Measurements from ENCODE around the gene PID1.

The PID1 gene

GRCh38 chr2:229060147-229060546 lies 210.9 kb downstream of the PID1 start:
- no peak for DNase-seq

GRCh38 chr2:229059331-229060033 lies 211.6 kb downstream of the PID1 start:
- no peak for DNase-seq

DNA sequence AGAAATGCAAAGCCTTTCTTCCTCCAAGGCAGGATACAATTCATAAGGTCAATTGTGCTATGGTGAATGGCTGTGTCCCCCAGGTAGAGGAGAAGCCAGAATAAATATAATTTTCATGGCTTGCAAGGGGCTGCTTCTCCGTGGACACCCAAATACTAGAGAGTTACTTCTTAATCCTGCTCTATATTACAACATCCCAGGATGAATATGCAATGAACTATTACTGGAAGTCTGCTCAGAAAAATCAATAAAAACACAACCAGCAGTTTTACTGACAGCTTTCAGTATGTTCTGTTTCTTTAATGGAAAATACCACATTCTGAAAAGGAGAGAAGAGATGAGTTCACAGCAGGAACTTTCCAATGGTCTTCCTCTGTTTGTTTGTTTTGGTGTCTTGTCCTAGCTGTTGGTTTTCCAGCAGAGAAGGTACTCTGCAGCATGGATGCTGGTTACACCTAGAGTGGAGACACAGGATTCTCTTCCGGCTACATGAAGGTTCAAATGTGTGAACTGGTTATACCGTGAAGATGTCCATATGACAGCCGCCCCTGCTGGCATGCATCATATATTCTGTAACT lies 213.0 kb downstream of the PID1 start:
- no peak for DNase-seq

DNA sequence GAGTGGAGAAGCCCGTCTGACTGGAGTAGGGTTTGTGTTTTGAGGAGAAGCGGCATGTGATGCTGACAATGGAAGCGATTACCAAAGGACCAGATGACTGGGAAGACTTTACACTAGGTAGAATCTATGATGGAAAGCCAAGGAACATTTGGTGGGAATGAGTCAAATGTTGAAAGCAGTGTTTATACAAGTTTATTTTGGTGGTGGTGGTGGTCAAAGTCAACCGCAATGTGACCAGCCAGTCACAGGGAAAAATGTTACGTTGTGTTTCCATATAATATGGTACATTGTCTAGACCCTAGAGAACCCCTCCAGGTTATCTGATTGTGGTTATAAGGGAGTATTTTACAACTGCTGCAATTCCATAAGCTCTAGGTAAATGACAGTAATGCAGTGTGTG lies 216.8 kb downstream of the PID1 start:
- no peak for DNase-seq

DNA sequence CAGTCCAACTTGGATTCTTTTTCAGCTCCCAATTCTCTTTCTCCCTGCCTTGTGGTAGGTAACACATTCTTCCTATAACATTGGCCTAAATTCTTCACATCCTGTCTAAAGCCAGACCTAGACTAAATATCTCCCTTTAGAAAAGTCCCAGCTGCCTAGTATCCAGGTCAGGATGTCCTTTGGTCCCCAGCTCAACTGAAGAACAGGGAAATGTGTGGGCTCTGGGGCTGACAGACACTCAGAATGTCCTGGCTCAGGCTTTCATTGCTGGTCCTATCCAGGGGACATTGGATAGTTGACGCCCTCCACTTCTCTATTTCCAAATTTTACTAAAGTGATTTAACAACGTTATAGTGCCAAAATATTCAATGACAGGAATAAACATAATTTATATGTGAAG lies 219.3 kb downstream of the PID1 start:
- no peak for DNase-seq

GRCh38 chr2:229050133-229050532 lies 221.0 kb downstream of the PID1 start:
- DNase-seq = no peak

- DNase-seq = no peak
These were observed 223.0 kb downstream of the PID1 start for GRCh38 chr2:229048134-229048533.

- DNase-seq = no peak
These were observed 225.4 kb downstream of the PID1 start for GRCh38 chr2:229045671-229046070.

- DNase-seq = no peak
These were observed 226.5 kb downstream of the PID1 start for GRCh38 chr2:229044581-229044980.

- DNase-seq = no peak
These were observed 227.4 kb downstream of the PID1 start for GRCh38 chr2:229043681-229044080.

DNA sequence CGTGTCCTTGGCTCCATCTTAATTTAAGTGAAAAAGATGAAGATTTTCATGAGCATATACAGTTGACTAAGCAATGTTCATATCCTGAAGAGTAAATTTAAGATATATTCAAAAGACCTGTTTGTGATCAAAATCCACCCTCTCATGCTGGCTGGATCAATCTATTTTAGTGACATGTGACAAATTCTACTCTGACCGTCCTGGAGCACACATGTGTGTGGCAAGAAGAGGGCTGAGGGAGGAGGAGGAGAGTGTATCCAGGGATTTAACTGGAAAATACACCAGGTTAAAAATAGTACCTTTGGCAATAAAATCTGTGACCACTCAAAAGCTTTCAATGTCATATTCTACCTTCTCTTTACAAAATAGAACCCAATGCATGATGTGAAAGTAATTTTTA lies 228.7 kb downstream of the PID1 start:
- no peak for DNase-seq

DNA sequence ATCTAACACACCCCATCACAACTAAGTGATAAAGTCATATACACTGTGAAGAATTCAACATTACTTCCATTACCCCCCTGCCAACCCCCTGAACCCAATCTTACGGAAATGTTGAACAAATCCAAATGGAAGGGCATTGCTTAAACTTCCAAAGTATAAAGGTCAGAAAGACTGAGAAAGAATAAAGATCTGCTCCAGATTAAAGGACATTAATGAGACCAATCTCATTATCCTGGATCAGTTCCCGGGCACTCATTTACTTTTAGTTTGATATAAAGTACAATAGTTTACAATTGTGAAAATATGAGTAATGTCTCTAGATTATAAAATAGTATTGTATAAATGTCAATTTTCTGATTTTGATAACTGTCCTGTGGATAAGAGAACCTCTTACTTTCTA lies 229.4 kb downstream of the PID1 start:
- no peak for DNase-seq

DNA sequence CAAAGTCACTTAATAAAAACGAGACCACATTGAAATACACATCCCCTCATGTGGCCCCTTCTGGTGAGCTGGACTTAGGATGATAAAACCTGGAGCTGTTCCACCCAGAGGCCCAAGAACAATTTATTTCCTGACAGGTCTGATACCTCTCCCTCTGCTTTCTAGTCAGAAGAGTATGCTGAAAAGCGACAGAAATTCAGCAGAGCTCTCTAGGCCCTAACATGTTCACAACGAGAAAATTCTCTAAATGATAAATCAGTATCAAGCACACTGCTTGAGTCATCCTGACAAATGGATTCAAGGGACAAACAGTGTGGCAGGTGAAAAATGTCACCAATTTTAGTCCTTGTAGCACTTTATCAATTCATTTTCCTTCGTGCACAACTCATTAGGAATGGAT lies 233.5 kb downstream of the PID1 start:
- no peak for DNase-seq

GRCh38 chr2:229033816-229034215 lies 237.3 kb downstream of the PID1 start:
- DNase-seq = no peak

- DNase-seq = no peak
These were observed 238.4 kb downstream of the PID1 start for GRCh38 chr2:229032608-229033234.

GRCh38 chr2:229027353-229028105 lies 243.6 kb downstream of the PID1 start:
- DNase-seq = no peak

DNA sequence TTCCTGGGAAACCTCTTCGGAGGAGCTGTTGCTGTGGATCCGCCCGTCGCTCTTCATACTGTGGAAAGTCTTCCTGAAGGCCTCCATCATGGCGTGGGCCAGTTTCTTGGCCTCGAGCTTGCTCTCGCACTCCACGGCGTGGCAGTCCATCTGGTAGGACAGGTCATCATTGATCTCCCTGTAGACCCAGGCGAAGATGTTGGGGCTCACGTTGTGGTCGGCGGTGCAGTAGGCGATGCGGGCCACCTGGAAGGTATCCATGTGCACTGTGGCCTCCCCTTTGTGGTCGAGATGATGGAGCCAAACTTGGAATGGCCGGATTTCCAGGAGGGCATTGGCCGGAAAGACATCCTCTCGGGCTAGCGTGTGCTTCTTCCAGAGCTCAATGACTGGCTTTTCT lies 245.4 kb downstream of the PID1 start:
- no peak for DNase-seq

GRCh38 chr2:229022652-229023051 lies 248.4 kb downstream of the PID1 start:
- DNase-seq = no peak

GRCh38 chr2:229022071-229022470 lies 249.0 kb downstream of the PID1 start:
- no peak for DNase-seq

GRCh38 chr2:229009816-229010215 lies 261.3 kb downstream of the PID1 start:
- DNase-seq = no peak

- DNase-seq = no peak
These were observed 267.8 kb downstream of the PID1 start for GRCh38 chr2:229003256-229003655.

DNA sequence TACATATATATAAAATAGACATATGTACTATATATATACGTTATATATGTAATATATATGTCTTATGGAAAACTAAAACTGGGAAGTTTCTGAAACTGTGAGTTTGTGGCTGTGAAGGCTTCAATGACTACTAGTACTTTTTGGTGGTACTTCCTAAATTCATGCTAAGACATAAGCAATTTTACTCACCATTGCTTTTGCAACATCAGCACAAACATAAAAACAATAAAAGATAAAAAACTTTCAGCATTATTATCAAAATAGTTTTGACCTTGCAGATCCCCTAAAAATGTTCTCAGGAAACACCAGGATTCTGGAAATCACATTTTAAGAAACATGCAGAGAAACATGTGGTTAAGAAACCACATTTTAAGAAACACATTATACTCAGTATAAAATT lies 269.9 kb downstream of the PID1 start:
- no peak for DNase-seq

DNA sequence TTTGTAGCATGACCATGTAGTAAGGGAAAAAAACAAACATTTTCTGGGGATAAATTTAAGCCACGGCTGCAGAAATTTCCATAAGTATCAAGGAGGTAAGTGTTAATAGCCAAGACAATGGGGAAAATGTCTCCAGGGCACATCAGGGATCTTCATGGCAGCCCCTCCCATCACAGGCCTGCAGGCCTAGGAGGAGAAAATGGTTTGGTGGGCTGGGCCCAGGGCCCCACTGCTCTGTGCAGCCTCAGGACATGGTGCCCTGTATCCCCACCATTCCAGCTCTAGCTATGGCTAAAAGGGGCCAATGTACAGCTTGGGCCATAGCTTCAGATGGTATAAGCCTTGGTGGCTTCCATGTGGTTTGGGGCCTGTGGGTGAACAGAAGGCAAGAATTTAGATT lies 271.8 kb downstream of the PID1 start:
- no peak for DNase-seq

- no peak for DNase-seq
These were observed 282.3 kb downstream of the PID1 start for GRCh38 chr2:228988786-228989185.
